Smooth muscle cell (in vitro differentiated cells): ENCODE results near the gene SENP8. TPM values are rescaled to one million over a fixed set of nuclear protein-coding genes. Genes with fewer than 3 reads are reported as not detected.

ENCODE experiments used
- DNase-seq: peaks from one replicate; lab custom pipeline; 2025; ENCODE audit not compliant: unreplicated experiment; lab: John Stamatoyannopoulos, UW
- H2AFZ ChIP-seq: fragments of 200-600 bp; sonication (generic); 2 replicates; pipeline ENCODE4 v1.6.0; 2016; ENCODE audit warnings: antibody characterized with exemption, low read depth, mild to moderate bottlenecking
- H3F3A ChIP-seq: fragments of 200-600 bp; sonication (generic); 2 replicates; pipeline ENCODE4 v1.6.0; 2017; ENCODE audit warnings: antibody characterized with exemption, low read depth
- H3K27ac ChIP-seq: fragments of 200-600 bp; sonication (generic); 2 replicates; pipeline ENCODE4 v1.5.1; 2016; ENCODE audit warnings: low read depth, mild to moderate bottlenecking
- H3K27me3 ChIP-seq: fragments of 200-600 bp; sonication (generic); 2 replicates; pipeline ENCODE4 v1.6.1; 2016; ENCODE audit warnings: low read depth, mild to moderate bottlenecking
- H3K36me3 ChIP-seq: fragments of 200-600 bp; sonication (generic); 2 replicates; pipeline ENCODE4 v1.5.1; 2016; ENCODE audit warnings: low read depth
- H3K4me1 ChIP-seq: fragments of 200-600 bp; sonication (generic); 2 replicates; pipeline ENCODE4 v1.5.1; 2016; ENCODE audit warnings: low read depth
- H3K4me2 ChIP-seq: fragments of 200-600 bp; sonication (generic); 2 replicates; pipeline ENCODE4 v1.6.0; 2016; ENCODE audit warnings: mild to moderate bottlenecking
- H3K4me3 ChIP-seq: fragments of 200-600 bp; sonication (generic); 2 replicates; pipeline ENCODE4 v1.5.1; 2016; ENCODE audit warnings: mild to moderate bottlenecking
- H3K79me2 ChIP-seq: fragments of 200-600 bp; sonication (generic); 2 replicates; pipeline ENCODE4 v1.6.0; 2016; ENCODE audit warnings: low read depth, mild to moderate bottlenecking
- H3K9ac ChIP-seq: fragments of 200-600 bp; sonication (generic); 2 replicates; pipeline ENCODE4 v1.6.0; 2016; ENCODE audit warnings: low read depth
- H3K9me3 ChIP-seq: fragments of 200-600 bp; sonication (generic); replicated peaks from 2 replicates; pipeline ENCODE4 v1.5.1; 2016; ENCODE audit warnings: low read depth
- H4K20me1 ChIP-seq: fragments of 200-600 bp; sonication (generic); 2 replicates; pipeline ENCODE4 v1.6.0; 2016; ENCODE audit warnings: low read depth
- CTCF ChIP-seq: fragments of 200-600 bp; sonication (generic); IDR thresholded peaks from 2 replicates; pipeline ENCODE4 v1.5.1; 2017; ENCODE audit warnings: borderline replicate concordance, mild to moderate bottlenecking, antibody characterized with exemption; ENCODE audit not compliant: insufficient read depth, poor library complexity, severe bottlenecking
- WGBS: methylation state at CpG from one replicate; pipeline ENCODE4 v1.1.7; 2016; ENCODE audit warnings: low lambda C conversion rate; 5-methylcytosine and 5-hydroxymethylcytosine counted together
- polyA plus RNA-seq: library from polyadenylated mRNA; unstranded; fragments of >200 nt; fragmentation: Nextera tagmentation; extraction: Ambion mirVana; gene quantifications from 2 replicates; pipeline ENCODE4 v1.2.1, GENCODE V29; 2016
- total RNA-seq: library from RNA; depleted of rRNA; stranded (reverse); fragments of >200 nt; gene quantifications from 2 replicates; pipeline ENCODE4 v1.2.3, GENCODE V29; 2014

The SENP8 gene
- total and polyA plus RNA-seq, 2 experiments from 2014 or later: 2.3 to 4.0 TPM

- no peak for TF ChIP-seq CTCF
- Histone ChIP-seq H3K9me3 (no peaks in the 10 kb centered on the region), H3K4me1 (peaks cover 13% of the 10 kb centered on the region), H3K4me3 (peak overlapping the region; percentile 86), H4K20me1 (peaks cover 38% of the 10 kb centered on the region), H3K27me3 (no peaks in the 10 kb centered on the region), H3K79me2 (peaks cover 42% of the 10 kb centered on the region), H3K36me3 (no peaks in the 10 kb centered on the region), H3F3A (peaks cover 6% of the 10 kb centered on the region), H2AFZ (peak overlapping the region; percentile 88), H3K9ac (peak overlapping the region; percentile 71), H3K27ac (peak overlapping the region; percentile 98), H3K4me2 (peak overlapping the region; percentile 88)
- peak; percentile 98 for DNase-seq
- 0% methylated on average over 10 of the region's 59 CpGs for WGBS
These were observed 652 bp upstream of the SENP8 start for GRCh38 chr15:72117486-72118016.

GRCh38 chr15:72124218-72124617 lies 6.0 kb downstream of the SENP8 start:
- H3K4me2 ChIP-seq: no peak overlapping the region
- no peak for DNase-seq
- H3K4me1 ChIP-seq: no peaks in the 10 kb centered on the region
- H3F3A ChIP-seq: no peaks in the 10 kb centered on the region
- no peaks in the 10 kb centered on the region for H3K79me2 ChIP-seq
- no peaks in the 10 kb centered on the region for H3K9me3 ChIP-seq
- no peaks in the 10 kb centered on the region for H3K27me3 ChIP-seq
- no peak overlapping the region for H2AFZ ChIP-seq
- no peaks in the 10 kb centered on the region for H3K36me3 ChIP-seq
- no peaks in the 10 kb centered on the region for H4K20me1 ChIP-seq
- WGBS: 68% methylated on average over 1 of the region's 1 CpG
- H3K27ac ChIP-seq: no peak overlapping the region
- TF ChIP-seq CTCF: no peak
- no peak overlapping the region for H3K9ac ChIP-seq
- no peak overlapping the region for H3K4me3 ChIP-seq

DNA sequence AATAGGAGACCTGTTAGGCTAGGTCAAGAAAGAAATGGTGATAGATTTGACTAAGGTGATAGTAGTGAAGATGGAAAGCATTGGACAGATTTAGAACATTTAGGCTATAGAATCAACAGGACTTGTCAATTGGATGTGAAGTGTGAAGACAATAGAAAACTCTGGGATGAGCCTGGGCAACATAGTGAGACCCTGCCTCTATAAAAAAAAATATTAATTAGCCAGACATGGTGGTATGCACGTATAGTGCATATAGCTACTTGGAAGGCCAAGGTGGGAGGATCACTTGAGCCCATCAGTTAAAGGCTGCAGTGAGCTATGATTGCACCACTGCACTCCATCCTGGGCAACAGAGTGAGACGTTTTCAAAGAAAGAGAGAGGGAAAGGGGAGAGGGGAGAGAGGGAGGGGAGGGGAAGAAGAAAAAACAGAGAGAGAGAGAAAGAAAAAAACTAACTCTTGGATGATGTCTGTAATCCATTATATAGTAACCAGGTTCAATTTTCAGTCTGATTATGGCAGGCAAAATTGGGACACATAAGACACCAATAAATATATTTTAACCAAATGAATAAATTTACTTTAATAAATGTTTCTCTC lies 9.6 kb downstream of the SENP8 start:
- no peaks in the 10 kb centered on the region for H3K9me3 ChIP-seq
- TF ChIP-seq CTCF: no peak
- 69% methylated on average over 2 of the region's 2 CpGs for WGBS

GRCh38 chr15:72128359-72128758 lies 10.2 kb downstream of the SENP8 start:
- no peaks in the 10 kb centered on the region for H4K20me1 ChIP-seq
- H3K4me2 ChIP-seq: no peak overlapping the region
- no peak overlapping the region for H3K4me3 ChIP-seq
- H3K27me3 ChIP-seq: no peaks in the 10 kb centered on the region
- H3K9me3 ChIP-seq: no peaks in the 10 kb centered on the region
- no peaks in the 10 kb centered on the region for H3F3A ChIP-seq
- DNase-seq: no peak
- H3K36me3 ChIP-seq: no peaks in the 10 kb centered on the region
- H3K27ac ChIP-seq: no peak overlapping the region
- no peak for TF ChIP-seq CTCF
- no peak overlapping the region for H2AFZ ChIP-seq
- no peak overlapping the region for H3K9ac ChIP-seq
- no peaks in the 10 kb centered on the region for H3K4me1 ChIP-seq
- H3K79me2 ChIP-seq: no peaks in the 10 kb centered on the region

More for the DNA sequence above, 9.6 kb downstream of the SENP8 start:
- Histone ChIP-seq H3K4me3 (no peak overlapping the region), H3K4me1 (no peaks in the 10 kb centered on the region), H3K27ac (no peak overlapping the region), H3K79me2 (no peaks in the 10 kb centered on the region), H3K36me3 (no peaks in the 10 kb centered on the region), H3F3A (no peaks in the 10 kb centered on the region), H2AFZ (no peak overlapping the region), H3K27me3 (no peaks in the 10 kb centered on the region), H3K4me2 (no peak overlapping the region), H4K20me1 (no peaks in the 10 kb centered on the region), H3K9ac (no peak overlapping the region)
- DNase-seq: no peak
